GM21367 (cell line): ENCODE measurements around the gene RBM20.

Experiments
- ATAC-seq: cut with Tn5 transposase; IDR thresholded peaks from one replicate; pipeline ENCODE4 v1.9.1; 2021; ENCODE audit not compliant: unreplicated experiment

Gene RBM20

GRCh38 chr10:110885932-110886674 lies 242.0 kb downstream of the RBM20 start:
- no peak for ATAC-seq

GRCh38 chr10:110887560-110887959 lies 243.4 kb downstream of the RBM20 start:
- no peak for ATAC-seq
